ENCODE results near the gene CPNE8.

GRCh38 chr12:38682521-38682920, 222.9 kb downstream of the CPNE8 start:
- TF ChIP-seq CTCF (IDR thresholded peaks at IDR 0.05) (no peak), REST (IDR thresholded peaks at IDR 0.05; ENCODE audit: insufficient read depth in 1 of 2, low read depth in 2 of 2, low read length in 1 of 2) (no peak), POLR2AphosphoS5 (IDR thresholded peaks at IDR 0.05; ENCODE audit: low read depth, low read length) (no peak), SIN3A (IDR thresholded peaks at IDR 0.05; ENCODE audit: borderline replicate concordance, insufficient read depth, low read depth, low read length) (no peak)

Data from Panc1 (cell line).